Raji (cell line): ENCODE results near the gene KIF25.

Source experiments
- POLR2A ChIP-seq: IDR thresholded peaks from 2 replicates; pipeline ENCODE4 v1.6.1; 2011; ENCODE audit warnings: low read depth, low read length, control low read depth; ENCODE audit not compliant: insufficient read depth

KIF25 gene

GRCh38 chr6:168053086-168053956 lies 55.9 kb downstream of the KIF25 start:
- TF ChIP-seq POLR2A = no peak

- TF ChIP-seq POLR2A = no peak
These were observed 56.5 kb downstream of the KIF25 start for GRCh38 chr6:168053957-168054471.

- TF ChIP-seq POLR2A = no peak
These were observed 57.5 kb downstream of the KIF25 start for GRCh38 chr6:168054765-168055560.

GRCh38 chr6:168055696-168056489 lies 58.4 kb downstream of the KIF25 start:
- TF ChIP-seq POLR2A = no peak

GRCh38 chr6:168056892-168057527 lies 59.5 kb downstream of the KIF25 start:
- TF ChIP-seq POLR2A = no peak

GRCh38 chr6:168057836-168058235 lies 60.4 kb downstream of the KIF25 start:
- TF ChIP-seq POLR2A = no peak

- TF ChIP-seq POLR2A = no peak
These were observed 61.5 kb downstream of the KIF25 start for GRCh38 chr6:168058691-168059551.

- TF ChIP-seq POLR2A = no peak
These were observed 63.1 kb downstream of the KIF25 start for GRCh38 chr6:168060521-168060931.

GRCh38 chr6:168061269-168062210 lies 64.1 kb downstream of the KIF25 start:
- no peak for TF ChIP-seq POLR2A

GRCh38 chr6:168062346-168063289 lies 65.1 kb downstream of the KIF25 start:
- TF ChIP-seq POLR2A = no peak

- TF ChIP-seq POLR2A = no peak
These were observed 66.0 kb downstream of the KIF25 start for GRCh38 chr6:168063431-168063830.
